Measurements from ENCODE around the gene ATP6V0A1.
"Not testable (repeated sequence)": the region's sequence is repeated elsewhere in the genome, so short reads cannot be mapped to it uniquely, and the experiment has no call there.

Gene ATP6V0A1

GRCh38 chr17:42458497-42459255 is at the start of gene ATP6V0A1:
ATP6V0A1 (plus strand) TSS chr17:42458878; CDS start chr17:42460895, 2,017 bp downstream.
- DNase-seq (ENCODE audit: low spot score) = peak; percentile 88

GRCh38 chr17:42409523-42410318 is 49.0 kb upstream of the ATP6V0A1 start:
- DNase-seq (ENCODE audit: low spot score) = peak; percentile 74

- DNase-seq (ENCODE audit: low spot score) = no peak
Measured at GRCh38 chr17:42410319-42410685, 48.4 kb upstream of the ATP6V0A1 start.

- DNase-seq (ENCODE audit: low spot score) = no peak
Measured at GRCh38 chr17:42411361-42411760, 47.3 kb upstream of the ATP6V0A1 start.

GRCh38 chr17:42411905-42412679 is 46.6 kb upstream of the ATP6V0A1 start:
- no peak for DNase-seq (ENCODE audit: low spot score)

- no peak for DNase-seq (ENCODE audit: low spot score)
Measured at GRCh38 chr17:42413464-42414040, 45.1 kb upstream of the ATP6V0A1 start.

- no peak for DNase-seq (ENCODE audit: low spot score)
Measured at GRCh38 chr17:42414704-42415409, 43.8 kb upstream of the ATP6V0A1 start.

- DNase-seq (ENCODE audit: low spot score) = not testable (repeated sequence)
Measured at GRCh38 chr17:42417981-42418380, 40.7 kb upstream of the ATP6V0A1 start.

- DNase-seq (ENCODE audit: low spot score) = no peak
Measured at GRCh38 chr17:42421136-42421506, 37.6 kb upstream of the ATP6V0A1 start.

GRCh38 chr17:42421507-42422338 is 37.0 kb upstream of the ATP6V0A1 start:
- peak; percentile 68 for DNase-seq (ENCODE audit: low spot score)

GRCh38 chr17:42422412-42422957 is 36.2 kb upstream of the ATP6V0A1 start:
- peak; percentile 65 for DNase-seq (ENCODE audit: low spot score)

GRCh38 chr17:42422958-42423712 is 35.5 kb upstream of the ATP6V0A1 start, which contains the start of gene CAVIN1:
CAVIN1 (minus strand) TSS chr17:42423256; CDS start chr17:42423097, 159 bp downstream.
- DNase-seq (ENCODE audit: low spot score) = peak; percentile 95

- no peak for DNase-seq (ENCODE audit: low spot score)
Measured at GRCh38 chr17:42423766-42424165, 34.9 kb upstream of the ATP6V0A1 start.

GRCh38 chr17:42424991-42425610 is 33.6 kb upstream of the ATP6V0A1 start:
- no peak for DNase-seq (ENCODE audit: low spot score)

- DNase-seq (ENCODE audit: low spot score) = peak; percentile 99
Measured at GRCh38 chr17:42428141-42428944, 30.3 kb upstream of the ATP6V0A1 start.

GRCh38 chr17:42429726-42430447 is 28.8 kb upstream of the ATP6V0A1 start:
- DNase-seq (ENCODE audit: low spot score) = no peak

GRCh38 chr17:42431758-42432161 is 26.9 kb upstream of the ATP6V0A1 start:
- DNase-seq (ENCODE audit: low spot score) = no peak

All from kidney tubule cell (primary cell).